Subcutaneous adipose tissue (tissue), 4 donors: ENCODE measurements around the gene RECK. TPM values are rescaled to one million over a fixed set of nuclear protein-coding genes. Genes with fewer than 3 reads are reported as not detected.

Experiments used
- total RNA-seq, 4 donors: library from RNA; depleted of rRNA; stranded (reverse); fragments of >200 nt; gene quantifications; one replicate each; pipeline ENCODE4 v1.1.0, GENCODE V29; 2016
- TF ChIP-seq, protein P1 (sequence below): fragments of 450-650 bp; IDR thresholded peaks from one replicate; pipeline ENCODE4 v1.5.1; 2016; ENCODE audit warnings: low read depth, mild to moderate bottlenecking, control low read depth, antibody characterized with exemption, moderate library complexity

The RECK gene
- total RNA-seq, 4 donors from 2014 or later, result 17.0 to 28.0 (median 21.2) TPM

DNA sequence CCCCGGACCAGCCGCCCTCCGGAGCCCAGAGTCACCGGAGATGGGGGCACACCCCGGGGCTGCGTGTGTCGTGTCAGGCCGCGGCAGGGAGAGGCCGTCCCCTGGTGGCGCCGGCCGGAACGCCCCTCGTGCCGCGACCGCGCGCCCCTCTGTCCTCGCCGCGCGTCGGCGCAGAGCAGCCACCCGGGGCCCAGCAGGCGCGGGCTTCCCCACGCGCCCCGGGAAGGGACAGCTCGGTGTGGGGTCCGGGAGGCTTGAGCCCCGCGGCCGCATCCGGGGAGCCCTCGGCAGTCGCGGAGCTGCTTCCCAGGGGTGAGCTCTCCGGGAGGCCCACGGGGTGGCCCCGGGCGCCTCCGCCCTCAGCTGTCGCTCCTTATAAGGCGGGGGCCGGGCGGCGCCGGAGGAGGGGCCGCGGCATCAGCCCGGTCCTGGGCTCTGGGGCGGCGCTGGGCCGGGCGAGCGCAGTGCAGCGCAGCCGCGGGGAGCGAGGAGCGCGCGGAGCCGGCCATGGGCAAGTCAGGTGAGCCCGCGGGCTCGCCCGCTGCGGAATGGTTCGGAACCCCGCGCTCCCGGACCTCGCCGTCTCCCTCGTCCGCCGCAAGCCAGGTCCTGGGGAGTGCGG lies 99.7 kb downstream of the RECK start, which contains the start of gene GLIPR2:
TSS of gene GLIPR2 (plus strand) at position 462 of the 622 bp plus-strand sequence. CDS start at position 508, 46 bp downstream.
- TF ChIP-seq, protein P1, sequence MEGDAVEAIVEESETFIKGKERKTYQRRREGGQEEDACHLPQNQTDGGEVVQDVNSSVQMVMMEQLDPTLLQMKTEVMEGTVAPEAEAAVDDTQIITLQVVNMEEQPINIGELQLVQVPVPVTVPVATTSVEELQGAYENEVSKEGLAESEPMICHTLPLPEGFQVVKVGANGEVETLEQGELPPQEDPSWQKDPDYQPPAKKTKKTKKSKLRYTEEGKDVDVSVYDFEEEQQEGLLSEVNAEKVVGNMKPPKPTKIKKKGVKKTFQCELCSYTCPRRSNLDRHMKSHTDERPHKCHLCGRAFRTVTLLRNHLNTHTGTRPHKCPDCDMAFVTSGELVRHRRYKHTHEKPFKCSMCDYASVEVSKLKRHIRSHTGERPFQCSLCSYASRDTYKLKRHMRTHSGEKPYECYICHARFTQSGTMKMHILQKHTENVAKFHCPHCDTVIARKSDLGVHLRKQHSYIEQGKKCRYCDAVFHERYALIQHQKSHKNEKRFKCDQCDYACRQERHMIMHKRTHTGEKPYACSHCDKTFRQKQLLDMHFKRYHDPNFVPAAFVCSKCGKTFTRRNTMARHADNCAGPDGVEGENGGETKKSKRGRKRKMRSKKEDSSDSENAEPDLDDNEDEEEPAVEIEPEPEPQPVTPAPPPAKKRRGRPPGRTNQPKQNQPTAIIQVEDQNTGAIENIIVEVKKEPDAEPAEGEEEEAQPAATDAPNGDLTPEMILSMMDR, result no peak

DNA sequence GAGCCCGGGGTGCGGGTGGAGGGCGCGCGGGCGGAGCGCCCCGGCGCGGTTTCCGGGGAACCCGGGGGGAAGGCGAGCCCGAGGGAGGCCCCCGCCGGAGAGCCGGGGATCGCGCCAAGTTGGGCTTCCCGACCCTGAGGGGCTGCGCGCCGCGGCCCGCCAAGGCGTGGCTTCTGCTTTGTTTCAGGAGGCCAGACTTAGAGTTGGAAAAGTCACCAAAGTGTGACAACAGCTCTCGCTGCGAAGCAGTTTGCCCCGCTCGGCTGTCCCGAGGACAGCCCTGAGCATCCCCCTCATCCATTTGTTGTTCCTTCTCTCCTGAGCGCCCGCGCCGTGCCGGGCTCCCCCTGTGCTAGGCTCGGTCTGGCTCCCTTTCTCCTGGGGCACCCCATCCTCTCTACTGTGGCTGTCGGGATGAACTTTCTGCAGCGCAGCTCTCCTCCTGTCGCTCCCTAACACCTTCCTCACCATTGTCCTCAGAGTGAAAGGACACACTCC lies 100.2 kb downstream of the RECK start:
- TF ChIP-seq, protein P1, result no peak

DNA sequence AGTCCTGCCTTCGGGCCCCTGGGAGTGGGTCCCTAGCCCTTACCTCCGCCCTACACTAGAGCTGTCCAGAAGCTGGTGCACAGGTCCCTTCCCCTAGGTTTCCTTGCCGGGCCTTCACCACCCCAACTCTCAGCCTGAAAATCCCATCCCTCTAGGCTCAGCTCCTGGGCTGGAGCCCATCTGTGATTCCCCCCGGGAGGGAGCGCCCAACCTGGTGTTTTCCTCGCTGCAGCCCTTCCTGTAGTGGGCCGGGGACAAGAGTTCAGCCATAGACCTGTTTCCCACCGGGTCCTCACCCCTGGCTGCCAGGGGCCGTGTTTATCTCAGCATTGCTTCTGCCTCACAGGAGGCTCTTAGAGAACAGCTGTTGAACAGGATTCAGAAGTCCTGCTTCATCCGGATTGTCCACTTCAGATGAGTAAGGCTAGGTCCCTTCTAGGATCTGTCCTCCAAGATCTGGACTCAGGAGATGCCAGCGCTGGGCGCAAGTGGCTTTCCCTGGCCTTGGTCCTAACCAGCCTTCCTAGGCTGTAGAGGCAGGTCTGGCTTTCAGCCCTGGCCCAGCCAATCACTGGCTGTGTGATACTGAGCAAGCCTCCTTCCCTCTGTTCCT lies 100.8 kb downstream of the RECK start:
- TF ChIP-seq, protein P1, result no peak

DNA sequence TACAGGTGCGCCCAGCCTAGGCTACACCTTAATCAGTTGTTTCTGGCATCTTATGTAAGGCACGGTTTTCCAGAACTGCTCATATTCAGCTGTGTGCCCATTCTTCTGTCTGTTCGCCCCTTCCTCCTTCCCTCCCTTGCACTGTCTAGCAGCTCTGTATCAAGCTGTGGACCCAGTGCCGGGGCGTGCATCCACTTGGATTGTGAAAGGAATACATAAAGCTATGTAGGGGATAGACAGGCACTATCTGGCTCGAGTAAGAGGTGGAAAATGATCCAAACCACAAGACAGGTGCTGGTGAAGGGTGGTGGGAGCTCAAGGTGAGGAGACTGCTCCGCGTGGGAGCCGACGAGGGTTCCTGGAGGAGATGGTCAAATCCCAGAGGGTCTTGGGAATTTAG lies 101.8 kb downstream of the RECK start:
- TF ChIP-seq, protein P1, result no peak

- TF ChIP-seq, protein P1, result no peak
Measured at GRCh38 chr9:36138901-36139300, 102.2 kb downstream of the RECK start.

DNA sequence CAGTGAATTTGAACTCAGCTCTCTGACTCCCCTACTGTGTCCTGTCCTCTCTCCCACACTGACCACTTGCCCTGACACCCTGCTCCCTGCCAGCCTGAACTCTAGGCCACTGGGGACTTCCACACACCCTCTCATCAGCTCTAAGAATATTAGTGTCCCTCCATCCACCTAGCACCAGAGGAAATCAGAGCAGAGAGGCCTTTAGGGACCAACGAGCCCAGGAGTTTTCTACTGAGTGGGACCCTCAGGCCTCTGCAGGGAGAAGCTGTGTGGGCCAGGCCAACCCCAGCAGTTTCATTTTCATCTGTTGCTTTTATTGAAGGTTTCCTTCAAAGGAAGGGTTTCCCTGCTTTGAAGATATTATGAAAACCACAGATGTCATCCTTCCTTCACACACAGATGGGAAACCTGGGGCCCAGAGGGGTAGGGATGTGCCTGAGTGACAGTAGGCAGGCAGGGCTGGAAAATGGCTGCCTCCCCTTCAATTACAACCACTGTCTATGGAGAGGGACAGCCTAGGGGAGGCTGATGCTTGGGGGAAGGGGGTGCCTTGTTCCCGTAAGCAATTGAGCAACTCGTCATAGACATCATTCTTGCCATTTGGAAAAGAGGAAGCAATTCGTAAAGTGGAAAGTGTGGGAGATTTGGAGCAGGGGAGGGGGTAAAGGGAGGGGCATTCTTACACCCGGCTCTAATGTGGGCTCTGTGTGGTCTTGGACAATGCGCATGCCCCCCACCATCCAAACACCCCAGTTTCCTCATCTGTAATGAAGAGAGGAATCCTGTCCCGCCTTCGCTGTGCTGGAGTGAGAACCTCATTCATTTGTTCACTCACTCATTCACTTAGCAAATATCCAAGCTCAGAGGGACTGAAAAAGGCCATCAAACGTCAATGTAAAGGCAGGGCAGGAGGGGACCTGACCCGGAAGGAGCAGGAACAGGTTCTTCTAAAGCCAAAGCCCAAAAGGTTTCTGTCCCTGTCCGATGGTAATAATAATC lies 103.7 kb downstream of the RECK start:
- TF ChIP-seq, protein P1, result no peak
